Heart left ventricle (tissue), 13 donors: ENCODE results near the gene FBH1.

Source experiments
- POLR2A ChIP-seq, 2 donors: fragments of 450-650 bp; IDR thresholded peaks; one replicate each; pipeline ENCODE4 v1.6.1; 2017; ENCODE audit warnings: antibody characterized with exemption in 2 of 2, mild to moderate bottlenecking in 2 of 2, moderate library complexity in 2 of 2
- TF ChIP-seq, protein P1 (sequence below), 12 donors: fragments of 200-600 bp; sonication (generic) in 4 of 12; IDR thresholded peaks; one replicate each; pipeline versions ENCODE4 v1.5.0 to v1.8.0; 2018 to 2022; ENCODE audit warnings: antibody characterized with exemption in 12 of 12, mild to moderate bottlenecking in 5 of 12
- donor health status: ischemic (EF 13 %, LVEDD 7.1; RV severe dilation, severe dysfunction).
- donor health status: DM: no; HTN: yes; CAD: no.
- donor health status: DM: no; HTN: no; CAD: no.
- donor health status: ischemic (EF 25% LVEDD 6.9; RV normal size, moderate dysfunction).
- donor health status: ischemic (EF 25% LVEDD 5.7; RV mildly dilated, moderate dysfunction).
- donor health status: ischemic (EF 35%, LVEDD 5.7; RV mildly dilated, moderate dysfunction).
- donor health status: nonischemic (EF 11% LVEDD 7.7; RV severe dilation, severe dysfunction).
- donor health status: DM: yes; HTN: yes; CAD: no.
- donor health status: PGD.
- donor health status: ischemic (EF 29% LVEDD 5.4; RV normal size, mild dysfunction).
- donor health status: nonischemic (EF 23%, LVEDD 6.1; RV moderate dilation, normal function).

DNA sequence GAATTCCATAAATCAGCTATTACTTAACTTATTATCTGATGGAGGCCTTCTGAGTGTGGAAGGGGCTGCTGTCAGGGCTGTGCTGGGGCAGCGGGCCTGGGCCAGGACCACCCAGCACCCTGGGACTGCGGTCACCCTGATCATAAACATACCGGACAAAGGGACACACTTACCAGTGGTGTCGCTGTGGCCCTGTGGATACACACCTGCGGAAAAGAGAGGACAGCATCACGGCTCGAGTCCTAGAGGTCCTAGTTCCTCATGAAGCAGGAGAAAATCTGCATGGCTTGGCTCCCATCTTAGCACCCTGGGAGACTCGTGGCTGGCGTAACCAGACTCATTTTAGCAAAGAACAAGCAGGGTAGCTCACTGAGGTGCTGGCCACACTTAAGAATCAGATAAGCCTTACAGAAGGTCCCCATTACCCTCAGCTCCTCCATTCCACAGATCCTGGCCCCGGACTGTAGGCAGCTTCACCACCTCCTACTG is 69.6 kb downstream of the FBH1 start:
- TF ChIP-seq, protein P1, sequence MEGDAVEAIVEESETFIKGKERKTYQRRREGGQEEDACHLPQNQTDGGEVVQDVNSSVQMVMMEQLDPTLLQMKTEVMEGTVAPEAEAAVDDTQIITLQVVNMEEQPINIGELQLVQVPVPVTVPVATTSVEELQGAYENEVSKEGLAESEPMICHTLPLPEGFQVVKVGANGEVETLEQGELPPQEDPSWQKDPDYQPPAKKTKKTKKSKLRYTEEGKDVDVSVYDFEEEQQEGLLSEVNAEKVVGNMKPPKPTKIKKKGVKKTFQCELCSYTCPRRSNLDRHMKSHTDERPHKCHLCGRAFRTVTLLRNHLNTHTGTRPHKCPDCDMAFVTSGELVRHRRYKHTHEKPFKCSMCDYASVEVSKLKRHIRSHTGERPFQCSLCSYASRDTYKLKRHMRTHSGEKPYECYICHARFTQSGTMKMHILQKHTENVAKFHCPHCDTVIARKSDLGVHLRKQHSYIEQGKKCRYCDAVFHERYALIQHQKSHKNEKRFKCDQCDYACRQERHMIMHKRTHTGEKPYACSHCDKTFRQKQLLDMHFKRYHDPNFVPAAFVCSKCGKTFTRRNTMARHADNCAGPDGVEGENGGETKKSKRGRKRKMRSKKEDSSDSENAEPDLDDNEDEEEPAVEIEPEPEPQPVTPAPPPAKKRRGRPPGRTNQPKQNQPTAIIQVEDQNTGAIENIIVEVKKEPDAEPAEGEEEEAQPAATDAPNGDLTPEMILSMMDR (IDR thresholded peaks at IDR 0.05): no peak
- TF ChIP-seq POLR2A (IDR thresholded peaks at IDR 0.05): no peak
